GM12878 (cell line): Measurements from ENCODE around the gene BICRAL. TPM values are rescaled to one million over a fixed set of nuclear protein-coding genes. Genes with fewer than 3 reads are reported as not detected.

Source experiments
- ATAC-seq: fragments of 200-7000 bp; cut with Tn5 transposase; 3 replicates; pipeline ENCODE4 v1.9.1; 2020; ENCODE audit warnings: mild to moderate bottlenecking, moderate library complexity
- BruUV-seq: library from RNA; stranded (reverse); fragments of 400-500 nt; replicated peaks from 2 replicates; lab custom pipeline; 2021; lab: Mats Ljungman, UMichigan
- CTCF ChIA-PET: fragments of 300-600 bp; sonication (Branson Sonifier 250); formaldehyde crosslinking; extraction: SDS; loops from one replicate; lab custom pipeline; 2021; ENCODE audit warnings: inconsistent platforms; lab: Yijun Ruan, JAX
- POLR2A ChIA-PET: fragments of 350-600 bp; formaldehyde crosslinking; extraction: SDS; loops from one replicate; lab custom pipeline; 2021; ENCODE audit warnings: inconsistent platforms; lab: Charles Lee
- RAD21 ChIA-PET: fragments of 300-600 bp; sonication (Branson Sonifier 250); formaldehyde crosslinking; loops from one replicate; lab custom pipeline; 2023; ENCODE audit warnings: antibody characterized with exemption; ENCODE audit not compliant: unreplicated experiment; lab: Charles Lee
- SMC1A ChIA-PET: fragments of 300-600 bp; sonication (Branson Sonifier 250); formaldehyde crosslinking; loops from one replicate; lab custom pipeline; 2023; ENCODE audit not compliant: unreplicated experiment, uncharacterized antibody; lab: Charles Lee
- DNase-seq: peaks from one replicate; pipeline ENCODE4 v3.0.0-alpha.2; 2011; ENCODE audit warnings: low read depth, low spot score
- FAIRE-seq: peaks from 3 replicates; lab custom pipeline; 2011; peaks lifted over from hg19 to GRCh38; lab: Jason Lieb, UNC
- H2AFZ ChIP-seq: 2 replicates; pipeline ENCODE4 v1.6.0; 2011; ENCODE audit warnings: low read depth, low read length, control low read depth; ENCODE audit not compliant: control insufficient read depth
- H3K27ac ChIP-seq: 2 replicates; pipeline ENCODE4 v1.5.1; 2011; ENCODE audit warnings: control low read depth; ENCODE audit not compliant: control insufficient read depth, insufficient read depth
- H3K27me3 ChIP-seq, 2 experiments: replicated peaks in 1 of 2; 2 replicates each; pipeline versions ENCODE4 v1.6.0 to v1.6.1; 2011; ENCODE audit warnings: low read length in 1 of 2; ENCODE audit not compliant: control insufficient read depth in 2 of 2, insufficient read depth in 2 of 2
- H3K36me3 ChIP-seq, 2 experiments: 2 replicates each; pipeline ENCODE4 v1.5.1; 2011; ENCODE audit warnings: low read length in 1 of 2; ENCODE audit not compliant: control insufficient read depth in 2 of 2, insufficient read depth in 2 of 2
- H3K4me1 ChIP-seq: 2 replicates; pipeline ENCODE4 v1.6.1; 2011; ENCODE audit warnings: mild to moderate bottlenecking, low read length, moderate library complexity, mixed read lengths; ENCODE audit not compliant: control insufficient read depth, insufficient read depth
- H3K4me2 ChIP-seq: 2 replicates; pipeline ENCODE4 v1.6.0; 2011; ENCODE audit warnings: control low read depth; ENCODE audit not compliant: control insufficient read depth, insufficient read depth
- H3K4me3 ChIP-seq: fragments of 200-600 bp; sonication (generic); 2 replicates; pipeline ENCODE4 v1.5.1; 2016
- H3K79me2 ChIP-seq: 2 replicates; pipeline ENCODE4 v1.6.0; 2011; ENCODE audit warnings: low read length; ENCODE audit not compliant: control insufficient read depth, insufficient read depth
- H3K9ac ChIP-seq: 2 replicates; pipeline ENCODE4 v1.8.0; 2011; ENCODE audit warnings: low read length, control low read depth, mixed read lengths; ENCODE audit not compliant: control insufficient read depth, insufficient read depth
- H3K9me3 ChIP-seq: replicated peaks from 3 replicates; pipeline ENCODE4 v1.5.1; 2011; ENCODE audit warnings: mild to moderate bottlenecking, low read length; ENCODE audit not compliant: control insufficient read depth, insufficient read depth
- H4K20me1 ChIP-seq: 2 replicates; pipeline ENCODE4 v1.6.0; 2011; ENCODE audit not compliant: control insufficient read depth, insufficient read depth
- BACH1 ChIP-seq: fragments of 450-650 bp; IDR thresholded peaks from 2 replicates; pipeline ENCODE4 v1.6.1; 2017; ENCODE audit warnings: mild to moderate bottlenecking, borderline replicate concordance
- BHLHE40 ChIP-seq, 2 experiments: fragments of 450-650 bp in 1 of 2; IDR thresholded peaks; 2 replicates each; pipeline ENCODE4 v1.6.1; 2011 to 2017; ENCODE audit warnings: low read depth in 2 of 2, borderline replicate concordance in 1 of 2, improper control_type of control experiment in 1 of 2, low read length in 1 of 2, mild to moderate bottlenecking in 1 of 2
- CBFB ChIP-seq: IDR thresholded peaks from 2 replicates; pipeline ENCODE4 v1.6.1; 2016; ENCODE audit warnings: antibody characterized with exemption, low read depth
- CBX5 ChIP-seq: sonication (generic); IDR thresholded peaks from 2 replicates; pipeline ENCODE4 v1.6.1; 2016; ENCODE audit warnings: low read depth, moderate library complexity, mild to moderate bottlenecking, inconsistent platforms
- CREM ChIP-seq: IDR thresholded peaks from 2 replicates; pipeline ENCODE4 v1.6.1; 2014; ENCODE audit warnings: antibody characterized with exemption, low read depth
- IRF4 ChIP-seq: IDR thresholded peaks from 2 replicates; pipeline ENCODE4 v1.6.1; 2011; ENCODE audit warnings: low read depth, low read length
- JUNB ChIP-seq: IDR thresholded peaks from 2 replicates; pipeline ENCODE4 v1.6.1; 2016; ENCODE audit warnings: antibody characterized with exemption, mild to moderate bottlenecking
- KDM1A ChIP-seq: fragments of 200-600 bp; sonication (generic); IDR thresholded peaks from 2 replicates; pipeline ENCODE4 v1.6.1; 2016; ENCODE audit warnings: borderline replicate concordance
- MTA2 ChIP-seq: fragments of 450-650 bp; IDR thresholded peaks from 2 replicates; pipeline ENCODE4 v1.6.1; 2016; ENCODE audit warnings: low read depth, mild to moderate bottlenecking, moderate library complexity
- MTA3 ChIP-seq: IDR thresholded peaks from 2 replicates; pipeline ENCODE4 v1.6.1; 2012; ENCODE audit warnings: low read length, inconsistent platforms, borderline replicate concordance
- NBN ChIP-seq: fragments of 450-650 bp; IDR thresholded peaks from 2 replicates; pipeline ENCODE4 v1.6.1; 2016
- NR2C1 ChIP-seq: fragments of 450-650 bp; IDR thresholded peaks from 2 replicates; pipeline ENCODE4 v1.6.1; 2017; ENCODE audit warnings: antibody characterized with exemption, mild to moderate bottlenecking, moderate library complexity
- TCF12 ChIP-seq: IDR thresholded peaks from 2 replicates; pipeline ENCODE4 v1.6.1; 2011; ENCODE audit warnings: low read depth, mild to moderate bottlenecking, low read length
- TCF7 ChIP-seq: IDR thresholded peaks from 2 replicates; pipeline ENCODE4 v1.6.1; 2014; ENCODE audit warnings: antibody characterized with exemption, borderline replicate concordance
- ZNF384 ChIP-seq: IDR thresholded peaks from 2 replicates; pipeline ENCODE4 v1.6.1; 2012; ENCODE audit warnings: low read depth, mild to moderate bottlenecking, low read length, improper control_type of control experiment, borderline replicate concordance
- ZZZ3 ChIP-seq: IDR thresholded peaks from 2 replicates; pipeline ENCODE4 v1.6.1; 2011; ENCODE audit warnings: low read depth; ENCODE audit not compliant: control insufficient read depth, insufficient read length
- WGBS: methylation state at CpG from one replicate; pipeline ENCODE4 v1.1.6; 2016; ENCODE audit warnings: low lambda C conversion rate; ENCODE audit not compliant: insufficient replicate concordance, insufficient coverage; ENCODE audit errors: missing lambda C conversion rate; 5-methylcytosine and 5-hydroxymethylcytosine counted together
- in situ Hi-C: fragments of 300-500 bp; cut with MboI; formaldehyde crosslinking; loops from 9 replicates; pipeline ENCODE4 v1.14.3; 2018; ENCODE audit warnings: mixed read lengths
- intact Hi-C: fragments of 100-400 bp; cut with micrococcal nuclease; formaldehyde crosslinking; loops from one replicate; pipeline ENCODE4 v1.14.2; 2022; ENCODE audit not compliant: unreplicated experiment
- polyA plus RNA-seq, 11 experiments: library from polyadenylated mRNA; depleted of rRNA in 4 of 11; unstranded in 6 of 11; stranded (reverse) in 5 of 11; fragments of >200 nt; fragmentation: Nextera tagmentation in 4 of 11; fragmentation: Illumina TruSeq in 1 of 11; extraction: Ambion mirVana in 4 of 11; extraction: Trizol in 1 of 11; gene quantifications; 1 replicate in 1 of 11; 2 replicates in 10 of 11; pipeline versions ENCODE4 v1.2.1 to v1.2.3, GENCODE V29; 2011 to 2016; ENCODE audit warnings: inconsistent platforms in 2 of 11, missing spikeins in 2 of 11, low read depth in 1 of 11
- total RNA-seq, 4 experiments: library from RNA; depleted of rRNA in 3 of 4; stranded (reverse); fragments of >200 nt in 3 of 4; fragmentation: Illumina TruSeq in 1 of 4; extraction: Trizol in 1 of 4; gene quantifications; 2 replicates each; pipeline versions ENCODE4 v1.2.1 to v1.2.3, GENCODE V29; 2013 to 2021
- TF ChIP-seq, protein P1 (sequence below): fragments of 450-650 bp; IDR thresholded peaks from 2 replicates; pipeline ENCODE4 v1.6.1; 2017; ENCODE audit warnings: mild to moderate bottlenecking, low read depth, inconsistent platforms; ENCODE audit not compliant: poor library complexity, severe bottlenecking
- TF ChIP-seq, protein P2 (sequence below): IDR thresholded peaks from 2 replicates; pipeline ENCODE4 v1.6.1; 2011; ENCODE audit warnings: low read depth, mild to moderate bottlenecking, low read length, moderate library complexity, borderline replicate concordance; ENCODE audit errors: extremely low read depth

BICRAL gene
- total and polyA plus RNA-seq, 10 of the 15 experiments (the other 5 are each of a cell fraction or from before 2014, with no cell fraction given), result 1.9 to 16.6 (median 8.5) TPM

DNA sequence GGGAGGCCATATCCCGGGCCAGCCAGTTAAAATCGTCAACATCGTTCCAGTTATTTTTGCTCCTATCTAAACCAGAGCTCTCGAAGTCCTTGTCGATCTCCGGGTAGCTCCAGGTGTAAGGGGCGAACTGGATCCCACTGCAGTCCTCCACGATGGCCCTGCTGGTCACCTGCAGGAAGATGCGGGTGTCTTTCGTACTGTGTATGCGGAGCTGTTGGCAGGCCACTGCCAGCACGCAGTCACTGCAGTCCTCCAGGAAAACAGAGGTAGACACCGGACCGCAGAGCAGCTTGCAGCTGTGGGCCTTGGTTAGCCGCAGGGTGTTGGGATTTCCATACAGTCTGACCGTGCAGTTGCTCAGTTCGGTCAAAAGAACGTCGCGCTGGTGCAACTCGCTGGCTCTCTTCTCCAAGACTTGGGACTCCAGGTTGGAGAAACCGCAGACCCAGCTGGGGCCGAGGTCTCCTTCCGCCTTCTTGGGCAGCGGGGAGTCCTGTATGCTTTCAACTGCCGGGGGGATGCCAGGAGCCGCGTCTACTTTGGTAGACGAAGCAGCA lies 36.7 kb upstream of the BICRAL start (continued):
- TF ChIP-seq ZNF384, result no peak
- TF ChIP-seq CBX5, result no peak
- no peak for TF ChIP-seq CREM
- TF ChIP-seq MTA3, result peak; percentile 53; the same call in 1 of the 2 replicates
- no peak for TF ChIP-seq KDM1A
- TF ChIP-seq TCF12, result no peak
- TF ChIP-seq IRF4, result no peak
- 0 out of 4 replicates have a peak, but pooled peaks of 1 of the 2 experiments have one; percentile 6 for TF ChIP-seq BHLHE40 (IDR thresholded peaks at IDR 0.05; ENCODE audit: borderline replicate concordance in 1 of 2, low read depth in 2 of 2, low read length in 1 of 2)
- TF ChIP-seq, all 136 proteins: peak for 8

DNA sequence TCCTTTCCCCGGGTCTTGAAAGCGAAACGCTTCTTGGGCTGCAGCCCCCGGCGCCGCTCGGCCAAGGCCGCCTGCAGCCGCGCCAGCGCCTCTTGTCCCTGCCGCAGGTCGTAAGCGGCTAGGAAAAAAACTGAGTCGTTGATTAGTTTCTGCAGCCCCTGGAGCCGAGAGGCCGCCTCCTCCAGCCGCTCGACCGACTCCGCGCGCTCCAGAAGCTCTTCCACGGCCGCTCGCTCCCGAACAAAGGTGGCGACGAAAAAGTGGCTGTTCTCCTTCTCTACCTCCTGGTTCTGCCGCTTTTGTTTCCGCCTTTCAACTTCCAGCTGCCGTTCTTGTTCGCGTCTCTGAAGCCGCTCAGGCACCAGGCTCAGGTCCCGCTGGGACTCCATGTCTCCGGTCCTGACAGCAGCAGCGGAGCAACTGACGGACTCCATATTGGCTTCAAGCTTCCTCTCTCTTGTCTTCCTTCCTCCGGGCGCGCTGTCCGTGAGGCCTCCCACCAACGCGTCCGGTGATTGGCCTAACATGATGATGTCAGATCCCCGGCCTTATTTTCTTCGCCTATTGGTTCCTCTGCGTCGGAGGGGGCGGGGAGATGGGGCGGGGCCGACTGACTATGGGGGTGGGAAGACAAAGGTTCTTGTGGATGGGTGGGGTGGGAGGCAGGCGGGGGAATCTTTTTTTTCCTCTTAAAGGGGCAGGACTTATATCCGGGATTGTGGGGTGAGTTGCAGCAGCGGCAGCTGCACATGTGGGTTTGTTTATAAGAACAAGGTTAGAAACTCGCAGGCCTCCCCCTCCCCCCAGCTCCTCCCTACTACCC lies 36.0 kb upstream of the BICRAL start, which contains the start of gene TBCC:
Gene TBCC (minus strand): TSS at position 464 of the 823 bp plus-strand sequence. CDS start 30 bp downstream, at position 434.
- 1% methylated on average over 53 of the region's 57 CpGs for WGBS
- ChIA-PET RAD21 (interaction anchor here (0.5 to 7.0 kb wide), 14 partner anchors 18 to 483 kb away, joined by 3 to 227 read pairs (median 4); partner anchors contain the start of genes BICRAL and RPL7L1), POLR2A (interaction anchor here (0.6 to 8.4 kb wide), 17 partner anchors 10 to 851 kb away, joined by 3 to 140 read pairs (median 4); partner anchors contain the start of genes BICRAL, KLC4, MRPL2 and USP49), SMC1A (interaction anchor here (0.7 to 6.6 kb wide), 13 partner anchors 10 to 149 kb away, joined by 3 to 92 read pairs (median 3); no protein-coding TSS in a partner anchor), CTCF (interaction anchor here (0.9 to 2.8 kb wide), 7 partner anchors 20 to 147 kb away, joined by 3 to 15 read pairs (median 3); no protein-coding TSS in a partner anchor)
- intact Hi-C loops, result loop anchor here (1.0 to 2.0 kb wide), 4 partner anchors 25 to 145 kb away; partner anchors contain the start of gene RPL7L1
- FAIRE-seq (peak; percentile 97), ATAC-seq (peak; percentile 84), DNase-seq (peak; percentile 93)
- Histone ChIP-seq H4K20me1 (no peaks in the 10 kb centered on the region), H3K27ac (peak within 1 kb of the TSS; percentile 98), H3K4me2 (peak within 1 kb of the TSS; percentile 94), H3K9me3 (no peaks in the 10 kb centered on the region), H3K9ac (peak within 1 kb of the TSS; percentile 100), H3K4me1 (peaks cover 10% of the 10 kb centered on the region), H3K36me3 (no peaks in the 10 kb centered on the region), H3K27me3 (no peaks in the 10 kb centered on the region), H3K79me2 (peaks cover 46% of the 10 kb centered on the region), H3K4me3 (peak within 1 kb of the TSS; percentile 100), H2AFZ (peak within 1 kb of the TSS; percentile 86)
- TSS peak; percentile 94 for BruUV-seq
- in situ Hi-C loops, result no loop called here
- TF ChIP-seq NBN (peak; percentile 54; the same call in 1 of the 2 replicates), BACH1 (peak; percentile 61; the same call in 1 of the 2 replicates), CBFB (peak; percentile 69), NR2C1 (no peak), ZZZ3 (no peak), MTA2 (no peak), JUNB (no peak), TCF7 (no peak)
- TF ChIP-seq, protein P1, sequence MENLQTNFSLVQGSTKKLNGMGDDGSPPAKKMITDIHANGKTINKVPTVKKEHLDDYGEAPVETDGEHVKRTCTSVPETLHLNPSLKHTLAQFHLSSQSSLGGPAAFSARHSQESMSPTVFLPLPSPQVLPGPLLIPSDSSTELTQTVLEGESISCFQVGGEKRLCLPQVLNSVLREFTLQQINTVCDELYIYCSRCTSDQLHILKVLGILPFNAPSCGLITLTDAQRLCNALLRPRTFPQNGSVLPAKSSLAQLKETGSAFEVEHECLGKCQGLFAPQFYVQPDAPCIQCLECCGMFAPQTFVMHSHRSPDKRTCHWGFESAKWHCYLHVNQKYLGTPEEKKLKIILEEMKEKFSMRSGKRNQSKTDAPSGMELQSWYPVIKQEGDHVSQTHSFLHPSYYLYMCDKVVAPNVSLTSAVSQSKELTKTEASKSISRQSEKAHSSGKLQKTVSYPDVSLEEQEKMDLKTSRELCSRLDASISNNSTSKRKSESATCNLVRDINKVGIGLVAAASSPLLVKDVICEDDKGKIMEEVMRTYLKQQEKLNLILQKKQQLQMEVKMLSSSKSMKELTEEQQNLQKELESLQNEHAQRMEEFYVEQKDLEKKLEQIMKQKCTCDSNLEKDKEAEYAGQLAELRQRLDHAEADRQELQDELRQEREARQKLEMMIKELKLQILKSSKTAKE, result no peak
- TF ChIP-seq, protein P2, sequence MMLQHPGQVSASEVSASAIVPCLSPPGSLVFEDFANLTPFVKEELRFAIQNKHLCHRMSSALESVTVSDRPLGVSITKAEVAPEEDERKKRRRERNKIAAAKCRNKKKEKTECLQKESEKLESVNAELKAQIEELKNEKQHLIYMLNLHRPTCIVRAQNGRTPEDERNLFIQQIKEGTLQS, result no peak
